Germinal center (tissue), 1 donor: ENCODE results near the gene ZSWIM1.
"Not testable (repeated sequence)": the region's sequence is repeated elsewhere in the genome, so short reads cannot be mapped to it uniquely, and the experiment has no call there.

Source experiments
- DNase-seq: peaks from one replicate; pipeline ENCODE4 v3.0.0; 2012; ENCODE audit warnings: mixed read lengths, low spot score

ZSWIM1 gene

DNA sequence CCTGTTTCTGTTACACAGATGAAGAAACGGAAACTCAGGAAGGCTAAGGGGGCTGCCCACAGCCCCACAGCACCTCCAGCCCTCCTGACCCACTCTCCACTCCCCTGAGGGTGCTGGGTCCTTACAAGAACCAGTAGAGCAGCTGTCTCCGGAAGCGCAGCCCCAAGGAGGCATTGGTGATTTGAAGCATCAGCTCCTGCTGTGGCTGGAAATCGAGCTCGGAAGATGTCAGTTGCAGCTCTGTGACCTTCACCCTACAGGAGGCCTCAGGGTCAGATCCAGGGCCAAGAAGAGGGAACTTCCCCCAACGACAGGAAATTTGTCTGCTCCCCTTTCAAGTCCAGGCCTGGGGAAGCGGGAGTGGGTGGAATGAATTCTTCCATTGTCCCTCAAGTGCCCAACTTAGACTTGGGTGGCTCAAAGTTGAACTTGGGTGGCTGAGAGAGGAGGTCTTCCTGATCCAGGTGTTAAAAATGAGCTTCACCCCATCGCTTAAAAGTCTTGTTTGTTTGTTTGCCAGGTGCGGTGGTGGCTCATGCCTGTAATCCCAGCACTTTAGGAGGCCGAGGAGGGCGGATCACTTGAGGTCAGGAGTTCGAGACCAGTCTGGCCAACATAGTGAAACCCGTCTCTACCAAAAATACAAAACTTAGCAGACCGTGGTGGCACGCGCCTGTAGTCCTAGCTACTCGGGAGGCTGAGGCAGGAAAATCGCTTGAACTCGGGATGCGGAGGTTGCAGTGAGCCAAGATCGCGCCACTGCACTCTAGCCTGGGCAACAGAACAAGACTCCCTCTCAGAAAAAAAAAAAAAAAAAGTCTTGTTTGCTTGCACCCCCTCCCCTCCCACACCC, 29.0 kb downstream of the ZSWIM1 start:
- no peak for DNase-seq

DNA sequence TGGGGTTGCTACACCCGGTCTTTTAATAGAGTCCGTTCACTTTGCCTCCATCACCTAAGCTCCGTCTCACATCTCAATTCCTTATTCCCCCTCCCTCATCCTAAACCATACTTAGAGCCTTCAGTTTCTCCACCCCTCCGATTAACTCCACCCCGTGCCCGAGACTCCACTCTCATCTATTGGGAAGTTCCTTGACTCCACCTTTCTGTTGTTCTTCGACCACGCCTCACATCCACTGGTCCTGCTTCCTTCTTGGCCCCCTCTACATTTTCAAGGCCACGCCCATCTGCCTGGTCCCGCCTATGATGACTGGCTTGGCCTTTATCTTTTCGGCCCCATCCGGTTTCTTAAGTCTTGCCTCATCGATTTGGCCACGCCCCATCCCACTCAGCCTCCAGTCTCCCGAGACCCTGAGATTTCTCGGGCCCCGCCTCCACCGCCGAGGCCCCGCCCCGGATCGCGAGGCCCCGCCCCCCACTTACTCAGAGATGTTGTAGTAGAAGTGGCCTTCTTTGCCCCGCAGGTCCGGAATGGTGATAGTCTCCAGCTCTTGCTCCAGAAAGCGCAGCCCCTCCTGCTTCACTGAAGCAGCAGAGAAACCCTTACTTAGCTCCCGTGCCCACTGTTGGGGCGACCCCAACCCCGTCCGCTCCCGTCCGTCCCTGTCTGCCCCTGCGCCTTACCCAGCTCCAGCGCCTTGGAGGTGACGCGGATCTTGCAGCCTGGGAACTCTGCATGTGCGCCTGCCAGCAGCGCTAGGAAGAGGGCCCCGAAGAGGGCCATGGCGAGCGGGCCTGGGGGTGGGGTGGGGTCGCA, 29.9 kb downstream of the ZSWIM1 start:
- DNase-seq, result peak; percentile 98

DNA sequence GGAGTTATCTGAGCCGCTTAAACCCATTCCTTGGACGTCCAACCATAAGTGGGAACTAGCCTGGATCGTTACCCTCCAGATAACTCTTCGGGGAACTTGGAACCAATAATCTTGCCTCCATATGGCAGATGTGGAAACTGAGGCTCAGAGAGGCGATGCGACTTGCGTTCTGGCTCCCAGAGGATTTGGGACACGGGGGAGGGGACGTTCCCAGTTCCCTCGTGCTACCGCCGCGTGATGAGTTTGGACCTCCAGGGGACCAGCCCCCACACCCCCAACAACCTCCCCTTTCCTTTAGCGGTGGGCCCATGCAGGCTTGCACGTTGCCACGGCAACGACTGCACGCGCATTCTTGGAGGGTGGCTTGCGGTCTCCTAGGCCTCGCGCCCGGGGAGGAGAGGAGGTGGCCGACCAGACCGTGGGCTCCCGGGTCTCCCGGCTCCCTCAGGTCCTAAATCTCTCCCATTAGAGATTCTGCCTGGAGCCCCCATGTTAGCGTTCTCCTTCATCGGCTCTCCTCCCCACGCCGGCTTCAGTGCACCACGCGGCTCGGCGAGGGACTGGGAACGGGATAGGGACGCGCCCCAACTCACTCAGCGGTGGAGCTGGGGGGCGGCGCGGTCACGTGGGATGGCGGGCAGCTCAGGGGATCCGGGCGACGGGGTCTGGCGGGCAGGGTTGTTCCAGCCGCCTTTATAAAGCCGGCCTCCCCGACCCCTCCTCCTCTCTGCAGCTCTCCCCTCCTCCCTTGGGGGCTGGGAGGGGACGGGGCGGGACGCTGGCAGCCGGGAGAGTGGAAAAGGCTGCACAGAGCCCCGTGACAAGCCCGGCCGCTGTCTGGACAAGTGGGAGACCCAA, 30.7 kb downstream of the ZSWIM1 start, which contains the start of gene PLTP:
Gene PLTP (minus strand): TSS at position 670 of the 858 bp plus-strand sequence. CDS start 703 bp downstream, outside the sequence.
- DNase-seq, result no peak

DNA sequence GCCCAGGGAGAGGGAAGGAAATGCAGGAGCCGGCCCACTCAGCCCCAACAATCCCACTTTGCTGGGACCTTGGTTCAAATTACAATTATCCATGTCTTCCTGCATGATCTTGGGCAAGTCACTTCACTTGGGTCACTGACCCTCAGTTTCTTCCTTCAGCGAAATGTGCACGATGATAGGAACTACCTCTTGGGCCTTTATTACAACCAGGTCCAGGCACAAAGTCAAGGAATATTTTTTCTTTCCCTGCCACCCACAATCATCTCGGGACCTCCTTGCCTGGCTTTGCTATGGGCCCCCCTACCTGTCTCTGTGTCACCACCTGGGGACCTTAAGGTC, 31.3 kb downstream of the ZSWIM1 start:
- no peak for DNase-seq

DNA sequence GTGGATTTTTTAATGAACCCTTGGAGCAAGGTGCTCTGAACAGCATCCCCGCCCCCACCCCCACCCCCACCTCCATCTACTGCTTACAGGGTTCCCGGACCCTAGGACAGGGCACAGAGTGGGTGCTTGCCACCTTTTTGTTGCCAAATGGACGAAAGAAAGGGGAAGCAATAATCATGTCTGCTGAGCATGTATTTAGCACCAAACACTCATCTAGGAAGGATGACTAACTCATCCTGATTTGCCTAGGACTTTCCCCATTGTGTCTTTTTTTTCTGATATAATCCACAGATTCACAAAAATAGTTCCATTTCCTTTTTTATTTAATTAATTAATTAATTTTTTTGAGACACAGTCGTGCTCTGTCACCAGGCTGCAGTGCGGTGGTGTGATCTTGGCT, 32.1 kb downstream of the ZSWIM1 start:
- no peak for DNase-seq

DNA sequence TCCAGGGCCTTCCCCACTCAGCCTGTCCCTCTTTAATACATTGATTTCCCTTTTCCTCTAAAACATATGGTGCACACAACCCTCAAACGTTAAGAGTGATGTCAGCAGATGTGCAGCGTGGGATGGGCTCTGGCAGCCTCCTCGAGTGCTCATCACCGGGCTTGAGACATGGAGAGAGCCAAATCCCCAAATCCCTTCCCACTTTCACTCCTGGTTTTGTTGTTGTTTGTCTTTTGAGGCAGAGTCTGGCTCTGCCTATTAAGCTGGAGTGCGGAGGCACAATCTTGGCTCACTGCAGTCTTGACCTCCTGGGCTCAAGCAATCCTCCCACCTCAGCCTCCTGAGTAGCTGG, 36.7 kb downstream of the ZSWIM1 start:
- no peak for DNase-seq

DNA sequence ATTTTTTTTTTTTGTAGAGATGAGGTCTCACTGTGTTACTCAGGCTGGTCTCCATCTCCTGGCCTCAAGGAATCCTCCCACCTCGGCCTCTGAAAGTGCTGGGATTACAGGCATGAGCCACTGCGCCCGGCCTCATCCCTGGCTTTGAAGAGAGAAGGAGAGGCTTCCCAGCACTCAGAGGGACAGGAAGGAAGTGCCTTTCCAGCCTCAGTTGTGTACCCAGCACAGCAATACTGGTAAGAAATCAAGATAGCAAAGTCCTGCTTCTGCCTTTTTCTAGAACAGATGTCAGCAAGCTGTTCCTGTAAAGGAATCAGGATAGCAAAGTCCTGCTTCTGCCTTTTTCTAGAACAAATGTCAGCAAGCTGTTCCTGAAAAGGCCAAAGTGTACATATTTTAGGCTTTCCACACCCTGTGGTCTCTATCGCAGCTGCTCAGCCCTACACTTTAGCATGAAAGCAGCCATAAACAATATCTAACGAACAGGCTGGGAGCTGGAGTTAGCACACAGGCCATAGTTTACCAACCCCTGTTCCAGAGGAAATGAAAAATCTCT, 37.2 kb downstream of the ZSWIM1 start:
- no peak for DNase-seq

DNA sequence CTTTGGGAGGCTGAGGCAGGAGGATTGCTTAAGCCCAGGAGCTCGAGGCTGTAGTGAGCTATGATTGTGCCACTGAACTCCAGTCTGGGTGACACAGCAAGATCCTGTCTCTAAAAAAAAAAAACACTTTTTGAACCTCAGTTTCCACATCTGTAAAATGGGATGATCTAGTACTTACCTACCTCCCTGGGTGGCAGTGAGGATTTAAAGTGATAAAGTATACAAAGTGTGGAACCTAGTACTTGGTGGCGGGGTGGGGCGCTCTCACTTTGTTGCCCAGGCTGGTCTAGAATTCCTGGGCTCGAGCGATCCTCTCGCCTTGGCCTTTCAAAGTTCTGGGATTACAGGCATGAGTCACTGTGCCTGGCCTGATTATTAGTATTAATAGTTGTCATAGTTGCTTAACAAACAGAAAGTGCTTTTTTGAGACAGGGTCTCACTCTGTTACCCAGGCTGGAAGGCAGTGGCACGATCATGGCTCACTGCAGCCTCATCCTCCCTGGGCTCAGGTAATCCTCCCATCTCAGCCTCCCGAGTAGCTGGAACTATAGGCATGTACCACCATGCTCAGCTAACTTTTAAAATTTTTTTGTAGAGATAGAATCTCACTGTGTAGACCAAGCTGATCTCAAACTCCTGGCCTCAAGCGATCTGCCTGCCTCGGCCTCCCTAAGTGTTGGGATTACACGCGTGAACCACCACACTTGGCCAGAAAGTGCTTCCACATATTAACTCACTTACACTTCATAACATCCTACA, 37.9 kb downstream of the ZSWIM1 start:
- DNase-seq, result no peak

DNA sequence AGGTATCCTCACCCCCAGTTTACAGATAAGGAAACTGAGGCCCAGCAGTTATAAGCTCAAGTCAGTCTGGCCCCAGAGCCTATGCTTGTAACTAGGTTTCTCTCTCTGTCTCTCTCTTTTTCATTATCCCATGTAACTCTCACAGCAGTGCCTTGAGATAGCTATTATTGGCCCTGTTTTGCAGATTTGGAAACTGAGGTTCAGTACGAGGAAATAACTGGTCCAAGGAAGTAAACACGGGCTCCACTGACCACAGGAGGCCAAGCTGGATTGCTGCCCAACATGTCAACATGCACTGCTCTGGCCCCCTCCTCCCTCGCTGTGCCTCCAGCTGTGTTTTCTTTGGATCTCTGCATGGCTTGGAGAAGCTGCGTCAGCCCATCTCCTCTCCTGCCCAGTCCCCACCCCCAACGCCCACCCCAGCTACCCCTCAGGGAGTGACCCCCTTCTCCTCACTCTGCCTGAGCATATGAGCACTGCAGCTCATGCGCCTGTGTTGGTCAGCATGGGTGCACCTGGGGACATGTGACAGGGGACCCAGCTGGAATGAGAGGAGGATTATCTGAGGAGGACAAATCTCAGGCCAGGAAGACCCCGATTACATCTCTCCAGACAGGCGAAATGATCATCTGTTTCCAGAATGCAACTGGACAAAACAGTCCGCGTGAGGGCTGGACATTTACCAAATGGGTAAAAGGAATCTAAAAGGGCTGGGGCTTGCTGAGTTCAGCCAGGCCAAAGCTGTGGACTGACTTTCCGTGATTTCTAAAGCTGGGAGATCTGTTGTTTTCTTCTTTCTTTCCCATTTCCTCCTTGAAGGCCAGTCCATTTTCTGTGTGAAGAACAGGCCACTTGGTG, 38.7 kb downstream of the ZSWIM1 start:
- DNase-seq, result no peak

DNA sequence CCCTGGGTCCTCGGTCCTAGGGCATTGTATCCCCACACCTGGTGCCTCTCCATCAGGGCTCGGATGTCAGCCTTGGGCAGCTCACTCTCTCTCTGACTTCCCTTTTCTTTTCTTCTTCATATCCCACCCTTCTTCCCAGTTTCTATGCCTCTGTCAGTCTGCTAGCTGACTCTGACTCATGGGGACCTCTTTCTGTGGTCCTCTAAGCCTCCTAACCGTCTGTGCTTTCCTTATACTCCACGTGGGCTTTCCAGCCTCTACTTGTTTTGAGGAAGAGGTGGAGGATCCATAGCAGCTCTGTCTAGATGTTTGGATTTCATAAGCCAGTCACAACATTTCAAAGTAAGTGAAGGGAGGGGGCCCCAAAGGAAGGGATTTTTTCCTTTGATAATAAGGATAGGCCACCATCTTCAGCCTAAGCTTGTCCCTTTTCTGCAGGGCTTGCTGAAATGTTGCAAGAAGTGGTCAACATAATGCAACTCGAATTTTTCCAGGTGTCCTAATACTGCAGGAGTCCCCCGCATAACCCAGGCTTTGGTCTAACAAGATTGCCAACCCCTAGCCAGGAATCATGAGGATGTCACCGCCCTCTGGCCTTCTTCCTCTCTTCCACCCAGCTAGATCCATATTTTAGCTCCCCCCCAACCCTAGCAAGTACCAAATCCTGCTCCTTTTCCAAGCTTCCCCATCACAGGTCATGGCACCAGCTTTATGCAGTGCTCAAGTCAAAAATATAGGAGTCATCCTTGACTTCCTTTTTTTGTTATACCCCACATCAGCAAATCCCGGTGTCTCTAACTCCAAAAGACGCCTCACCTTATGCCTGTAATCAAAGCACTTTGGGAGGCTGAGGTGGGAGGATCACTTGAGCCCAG, 39.7 kb downstream of the ZSWIM1 start:
- no peak for DNase-seq

DNA sequence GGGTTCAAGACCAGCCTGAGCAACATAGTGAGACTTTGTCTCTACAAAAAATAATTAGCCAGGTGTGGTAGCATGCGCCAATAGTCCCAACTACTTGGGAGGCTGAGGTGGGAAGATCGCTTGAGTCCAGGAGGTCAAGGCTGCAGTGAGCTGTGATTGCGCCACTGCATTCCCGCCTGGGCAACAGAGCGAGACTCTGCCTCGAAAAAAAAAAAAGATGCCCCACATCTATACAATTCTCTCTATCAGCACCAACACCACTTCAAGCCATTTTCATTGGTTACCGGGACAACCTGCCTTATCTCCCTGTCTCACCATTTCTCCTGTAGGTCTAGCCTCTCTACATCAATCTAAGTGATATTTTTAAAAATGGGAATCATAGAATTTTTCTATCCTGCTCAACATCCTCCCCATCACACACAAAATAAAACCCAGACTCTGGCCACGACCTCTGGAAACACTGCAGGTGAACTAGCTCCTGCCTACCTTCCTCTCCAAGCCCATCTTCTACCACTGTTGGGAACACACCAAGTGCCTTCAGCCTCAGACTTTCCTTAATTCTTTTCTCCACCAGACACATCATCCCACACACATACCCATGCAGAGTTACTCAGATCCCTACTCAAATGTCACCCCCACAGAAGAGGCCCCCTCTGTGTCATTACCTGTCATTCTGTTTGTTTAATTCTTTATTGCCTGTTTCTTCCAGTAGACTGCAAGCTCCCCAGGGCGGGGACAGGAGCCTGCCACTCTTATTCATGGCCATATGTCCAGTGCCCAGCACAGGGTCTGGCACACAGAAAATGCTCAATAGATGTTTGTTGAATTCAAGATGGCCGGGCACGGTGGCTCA, 40.5 kb downstream of the ZSWIM1 start:
- no peak for DNase-seq

DNA sequence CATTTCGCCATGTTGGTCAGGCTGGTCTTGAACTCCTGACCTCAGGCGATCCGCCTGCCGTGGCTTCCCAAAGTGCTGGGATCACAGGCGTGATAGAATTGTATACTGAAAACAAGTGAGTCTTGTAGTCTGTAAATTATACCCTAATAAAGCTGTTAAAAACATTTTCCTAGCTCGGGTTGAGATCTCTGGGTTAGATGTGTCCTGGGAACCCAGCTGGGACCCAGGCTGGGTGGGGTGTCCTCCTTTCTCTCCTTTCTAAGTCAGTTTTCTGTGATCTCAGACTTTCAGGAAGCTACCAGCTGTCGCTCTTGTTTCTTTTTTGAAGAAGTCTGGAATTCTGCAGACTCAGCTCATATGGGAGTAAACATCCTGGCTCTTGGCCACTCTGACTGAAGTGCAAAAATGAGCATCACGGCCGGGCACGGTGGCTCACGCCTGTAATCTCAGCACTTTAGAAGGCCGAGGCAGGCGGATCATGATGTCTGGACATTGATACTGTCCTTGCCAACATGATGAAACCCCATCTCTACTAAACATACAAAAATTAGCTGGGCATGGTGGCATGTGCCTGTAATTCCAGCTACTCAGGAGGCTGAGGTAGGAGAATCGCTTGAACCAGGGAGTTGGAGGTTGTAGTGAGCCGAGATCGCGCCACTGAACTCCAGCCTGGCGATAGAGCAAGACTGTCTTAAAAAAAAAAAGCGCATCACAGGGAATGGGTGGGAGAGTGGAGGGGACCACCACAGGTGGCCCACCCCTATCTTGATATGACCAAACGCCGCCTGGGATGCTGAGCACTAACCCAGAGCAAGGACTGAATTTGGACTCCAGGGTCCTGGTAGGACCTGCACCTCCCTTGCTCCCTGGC, 43.6 kb downstream of the ZSWIM1 start:
- DNase-seq, result no peak

DNA sequence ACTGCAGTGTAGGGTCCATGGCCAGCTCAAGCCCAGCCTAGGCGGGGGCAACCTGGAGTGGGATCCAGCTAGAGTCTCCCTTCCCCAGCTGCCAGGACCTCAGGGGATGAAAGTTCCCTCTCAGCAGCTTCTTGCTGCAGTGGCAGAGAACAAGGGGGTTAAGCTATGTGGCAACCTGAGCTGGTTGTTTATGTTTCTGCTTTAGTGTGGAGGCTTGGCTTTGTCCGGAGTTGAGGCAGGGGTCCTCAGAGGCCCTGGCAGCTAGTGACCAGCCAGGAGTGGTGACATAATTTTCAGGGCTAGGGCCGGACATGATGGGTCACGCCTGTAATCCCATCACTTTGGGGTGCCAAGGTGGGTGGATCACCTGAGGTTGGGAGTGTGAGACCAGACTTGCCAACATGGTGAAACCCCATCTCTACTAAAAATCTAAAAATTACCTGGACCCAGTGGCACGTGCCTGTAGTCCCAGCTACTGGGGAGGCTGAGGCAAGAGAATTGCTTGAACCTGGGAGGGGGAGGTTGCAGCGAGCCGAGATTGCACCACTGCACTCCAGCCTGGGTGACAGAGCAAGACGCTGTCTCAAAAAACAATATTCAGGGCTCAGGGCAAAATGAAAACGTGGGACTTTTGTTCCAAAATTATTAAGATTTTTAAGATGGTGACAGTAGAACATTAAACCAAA, 44.9 kb downstream of the ZSWIM1 start:
- no peak for DNase-seq

DNA sequence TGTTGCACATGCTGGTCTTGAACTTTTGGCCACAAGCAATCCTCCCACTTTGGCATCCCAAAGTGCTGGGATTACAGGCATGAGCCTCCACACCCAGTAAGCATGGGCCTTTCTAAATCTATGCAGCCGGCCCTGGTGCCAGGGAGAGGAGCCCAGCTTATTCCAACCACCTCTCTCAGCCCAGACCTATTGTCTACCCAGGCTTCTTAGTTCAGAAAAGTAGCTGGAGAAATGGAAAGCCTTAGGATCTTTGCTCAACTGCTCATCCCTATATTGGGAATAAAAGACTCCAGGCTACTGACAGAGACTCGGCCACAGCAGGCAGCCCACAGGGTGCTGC, 45.7 kb downstream of the ZSWIM1 start:
- DNase-seq, result no peak

DNA sequence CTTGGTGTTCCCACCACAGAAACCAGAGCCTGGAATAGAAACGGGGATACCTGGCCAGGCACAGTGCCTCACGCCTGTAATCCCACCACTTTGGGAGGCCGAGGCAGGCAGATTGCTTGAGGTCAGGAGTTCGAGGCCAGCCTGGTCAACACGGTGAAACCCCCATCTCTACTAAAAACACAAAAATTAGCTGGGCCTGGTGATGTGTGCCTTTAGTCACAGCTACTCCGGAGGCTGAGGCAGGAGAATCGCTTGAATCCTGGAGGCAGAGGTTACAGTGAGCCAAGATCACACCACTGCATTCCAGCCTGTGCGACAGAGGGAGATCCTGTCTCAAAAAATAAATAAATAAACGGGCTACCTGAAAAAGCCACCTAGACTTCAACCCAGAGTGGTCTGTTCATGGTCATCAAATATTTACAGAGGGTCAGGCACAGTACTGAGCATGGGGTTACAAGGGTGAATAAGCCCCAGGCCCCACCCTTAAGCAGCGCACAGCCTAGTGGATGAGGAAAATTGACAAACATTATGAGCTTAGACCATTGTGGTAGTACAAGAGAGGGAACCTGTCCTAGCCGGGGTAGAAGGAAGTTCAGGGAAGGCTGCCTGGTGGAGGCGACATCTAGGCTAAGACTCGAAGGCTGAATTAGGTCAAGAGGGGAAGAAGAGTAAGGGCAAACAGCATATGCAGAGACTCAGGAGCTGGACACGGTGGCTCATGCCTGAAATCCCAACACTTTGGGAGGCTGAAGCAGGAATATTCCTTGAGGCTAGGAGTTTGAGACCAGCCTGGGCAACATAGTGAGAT, 46.2 kb downstream of the ZSWIM1 start:
- no peak for DNase-seq

DNA sequence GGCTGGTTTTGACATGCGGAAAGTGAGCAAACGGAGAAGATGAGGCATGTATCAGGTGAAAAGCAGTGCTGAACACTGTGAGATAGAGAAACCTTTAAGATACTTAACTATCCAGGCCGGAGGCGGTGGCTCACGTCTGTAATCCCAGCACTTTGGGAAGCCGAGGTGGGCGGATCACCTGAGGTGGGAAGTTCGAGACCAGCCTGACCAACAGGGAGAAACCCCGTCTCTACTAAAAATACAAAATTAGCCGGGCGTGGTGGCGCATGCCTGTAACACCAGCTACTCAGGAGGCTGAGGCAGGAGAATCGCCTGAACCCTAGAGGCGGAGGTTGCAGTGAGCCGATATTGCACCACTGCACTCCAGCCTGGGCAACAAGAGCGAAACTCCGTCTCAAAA, 50.7 kb downstream of the ZSWIM1 start:
- DNase-seq, result not testable (repeated sequence)
